ENCODE measurements around the gene RAB24. TPM values are rescaled to one million over a fixed set of nuclear protein-coding genes. Genes with fewer than 3 reads are reported as not detected.
A peak's percentile ranks its signal among the peaks of the same experiment; 100 is the strongest.

RAB24 gene
- total RNA-seq, 1 donor from 2014 or later = 31.7 TPM

GRCh38 chr5:177320879-177321278, 17.4 kb upstream of the RAB24 start:
- no peak overlapping the region for H3K4me3 ChIP-seq (ENCODE audit: insufficient read depth, low read depth, low read length)
- no peak overlapping the region for H3K4me2 ChIP-seq (ENCODE audit: low read length)
- H3K36me3 Mint-ChIP-seq (ENCODE audit: low read depth, unreplicated experiment) = peaks cover 16% of the 10 kb centered on the region
- peak overlapping the region; percentile 27 for H3K4me3 Mint-ChIP-seq (ENCODE audit: unreplicated experiment)
- no peaks in the 10 kb centered on the region for H3K79me2 ChIP-seq (ENCODE audit: insufficient read depth, low read length)
- no peak overlapping the region for H2AFZ ChIP-seq (ENCODE audit: low read depth, low read length)
- no peak overlapping the region for H3K27ac Mint-ChIP-seq (ENCODE audit: unreplicated experiment)
- H3K27ac ChIP-seq (ENCODE audit: low read depth, low read length) = no peak overlapping the region
- peaks cover 36% of the 10 kb centered on the region for H4K20me1 ChIP-seq (ENCODE audit: insufficient read depth, low read length)
- H3K36me3 ChIP-seq (ENCODE audit: insufficient read depth, low read length) = peaks cover 2% of the 10 kb centered on the region
- no peaks in the 10 kb centered on the region for H3K9me3 ChIP-seq (ENCODE audit: insufficient read depth, low read depth, low read length)
- peaks cover 6% of the 10 kb centered on the region for H3K4me1 Mint-ChIP-seq (ENCODE audit: low read depth, unreplicated experiment)
- peaks cover 3% of the 10 kb centered on the region for H3K4me1 ChIP-seq (ENCODE audit: insufficient read depth, low read length)
- TF ChIP-seq, protein P1, sequence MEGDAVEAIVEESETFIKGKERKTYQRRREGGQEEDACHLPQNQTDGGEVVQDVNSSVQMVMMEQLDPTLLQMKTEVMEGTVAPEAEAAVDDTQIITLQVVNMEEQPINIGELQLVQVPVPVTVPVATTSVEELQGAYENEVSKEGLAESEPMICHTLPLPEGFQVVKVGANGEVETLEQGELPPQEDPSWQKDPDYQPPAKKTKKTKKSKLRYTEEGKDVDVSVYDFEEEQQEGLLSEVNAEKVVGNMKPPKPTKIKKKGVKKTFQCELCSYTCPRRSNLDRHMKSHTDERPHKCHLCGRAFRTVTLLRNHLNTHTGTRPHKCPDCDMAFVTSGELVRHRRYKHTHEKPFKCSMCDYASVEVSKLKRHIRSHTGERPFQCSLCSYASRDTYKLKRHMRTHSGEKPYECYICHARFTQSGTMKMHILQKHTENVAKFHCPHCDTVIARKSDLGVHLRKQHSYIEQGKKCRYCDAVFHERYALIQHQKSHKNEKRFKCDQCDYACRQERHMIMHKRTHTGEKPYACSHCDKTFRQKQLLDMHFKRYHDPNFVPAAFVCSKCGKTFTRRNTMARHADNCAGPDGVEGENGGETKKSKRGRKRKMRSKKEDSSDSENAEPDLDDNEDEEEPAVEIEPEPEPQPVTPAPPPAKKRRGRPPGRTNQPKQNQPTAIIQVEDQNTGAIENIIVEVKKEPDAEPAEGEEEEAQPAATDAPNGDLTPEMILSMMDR (IDR thresholded peaks at IDR 0.05; ENCODE audit: insufficient read depth, low read depth, low read length) = no peak
- TF ChIP-seq EZH2 (IDR thresholded peaks at IDR 0.05; ENCODE audit: insufficient read depth, low read length) = no peak
- no peak for FAIRE-seq
- no peak overlapping the region for H3K9ac ChIP-seq (ENCODE audit: low read length)
- no peaks in the 10 kb centered on the region for H3K27me3 ChIP-seq (ENCODE audit: insufficient read depth, low read length)
- H3K9me3 Mint-ChIP-seq (ENCODE audit: unreplicated experiment) = no peaks in the 10 kb centered on the region
- no peaks in the 10 kb centered on the region for H3K27me3 Mint-ChIP-seq (ENCODE audit: low read depth, unreplicated experiment)
- no peak for DNase-seq (ENCODE audit: low read depth)

GRCh38 chr5:177319913-177320588, 16.5 kb upstream of the RAB24 start:
- H3K27me3 Mint-ChIP-seq (ENCODE audit: low read depth, unreplicated experiment) = no peaks in the 10 kb centered on the region
- H3K4me1 ChIP-seq (ENCODE audit: insufficient read depth, low read length) = no peaks in the 10 kb centered on the region
- H3K9me3 ChIP-seq (ENCODE audit: insufficient read depth, low read depth, low read length) = no peaks in the 10 kb centered on the region
- no peak overlapping the region for H3K4me3 ChIP-seq (ENCODE audit: insufficient read depth, low read depth, low read length)
- no peaks in the 10 kb centered on the region for H3K79me2 ChIP-seq (ENCODE audit: insufficient read depth, low read length)
- H3K27ac ChIP-seq (ENCODE audit: low read depth, low read length) = no peak overlapping the region
- H3K4me1 Mint-ChIP-seq (ENCODE audit: low read depth, unreplicated experiment) = peaks cover 3% of the 10 kb centered on the region
- peaks cover 33% of the 10 kb centered on the region for H4K20me1 ChIP-seq (ENCODE audit: insufficient read depth, low read length)
- no peak overlapping the region for H3K4me2 ChIP-seq (ENCODE audit: low read length)
- no peaks in the 10 kb centered on the region for H3K27me3 ChIP-seq (ENCODE audit: insufficient read depth, low read length)
- peaks cover 16% of the 10 kb centered on the region for H3K36me3 Mint-ChIP-seq (ENCODE audit: low read depth, unreplicated experiment)
- DNase-seq (ENCODE audit: low read depth) (no peak), FAIRE-seq (no peak)
- H3K9ac ChIP-seq (ENCODE audit: low read length) = no peak overlapping the region
- no peak overlapping the region for H3K4me3 Mint-ChIP-seq (ENCODE audit: unreplicated experiment)
- H2AFZ ChIP-seq (ENCODE audit: low read depth, low read length) = no peak overlapping the region
- no peaks in the 10 kb centered on the region for H3K9me3 Mint-ChIP-seq (ENCODE audit: unreplicated experiment)
- TF ChIP-seq, protein P1 (IDR thresholded peaks at IDR 0.05; ENCODE audit: insufficient read depth, low read depth, low read length) = no peak
- TF ChIP-seq EZH2 (IDR thresholded peaks at IDR 0.05; ENCODE audit: insufficient read depth, low read length) = no peak
- no peak overlapping the region for H3K27ac Mint-ChIP-seq (ENCODE audit: unreplicated experiment)
- H3K36me3 ChIP-seq (ENCODE audit: insufficient read depth, low read length) = peaks cover 2% of the 10 kb centered on the region

- no peaks in the 10 kb centered on the region for H3K4me1 ChIP-seq (ENCODE audit: insufficient read depth, low read length)
- TF ChIP-seq, protein P1 (IDR thresholded peaks at IDR 0.05; ENCODE audit: insufficient read depth, low read depth, low read length) = peak; percentile 98
- no peak for TF ChIP-seq EZH2 (IDR thresholded peaks at IDR 0.05; ENCODE audit: insufficient read depth, low read length)
- peaks cover 9% of the 10 kb centered on the region for H3K36me3 Mint-ChIP-seq (ENCODE audit: low read depth, unreplicated experiment)
- H3K4me3 Mint-ChIP-seq (ENCODE audit: unreplicated experiment) = no peak overlapping the region
- H3K4me3 ChIP-seq (ENCODE audit: insufficient read depth, low read depth, low read length) = no peak overlapping the region
- no peak overlapping the region for H3K27ac Mint-ChIP-seq (ENCODE audit: unreplicated experiment)
- H3K79me2 ChIP-seq (ENCODE audit: insufficient read depth, low read length) = no peaks in the 10 kb centered on the region
- H3K36me3 ChIP-seq (ENCODE audit: insufficient read depth, low read length) = peaks cover 2% of the 10 kb centered on the region
- no peaks in the 10 kb centered on the region for H3K27me3 Mint-ChIP-seq (ENCODE audit: low read depth, unreplicated experiment)
- no peaks in the 10 kb centered on the region for H3K9me3 Mint-ChIP-seq (ENCODE audit: unreplicated experiment)
- no peak overlapping the region for H3K9ac ChIP-seq (ENCODE audit: low read length)
- no peak for FAIRE-seq
- no peaks in the 10 kb centered on the region for H3K27me3 ChIP-seq (ENCODE audit: insufficient read depth, low read length)
- no peak overlapping the region for H3K27ac ChIP-seq (ENCODE audit: low read depth, low read length)
- no peaks in the 10 kb centered on the region for H3K9me3 ChIP-seq (ENCODE audit: insufficient read depth, low read depth, low read length)
- DNase-seq (ENCODE audit: low read depth) = peak; percentile 51
- H3K4me1 Mint-ChIP-seq (ENCODE audit: low read depth, unreplicated experiment) = peaks cover 3% of the 10 kb centered on the region
- no peak overlapping the region for H2AFZ ChIP-seq (ENCODE audit: low read depth, low read length)
- H4K20me1 ChIP-seq (ENCODE audit: insufficient read depth, low read length) = peaks cover 31% of the 10 kb centered on the region
- no peak overlapping the region for H3K4me2 ChIP-seq (ENCODE audit: low read length)
Observed at GRCh38 chr5:177317959-177318377, 14.4 kb upstream of the RAB24 start.

All from astrocyte (in vitro differentiated cells and primary cell).